NCI-H82 treated with DMSO at 0.1 percent for 48 hours (cell line): Measurements from ENCODE around the gene MSLN.

Experiments used
- DNase-seq: peaks from one replicate; lab custom pipeline; 2025; ENCODE audit not compliant: unreplicated experiment; lab: John Stamatoyannopoulos, UW

MSLN gene

GRCh38 chr16:788399-789126 is 28.0 kb downstream of the MSLN start, which contains the start of gene CHTF18:
Gene CHTF18, plus strand, starts transcription at chr16:788620. Its CDS starts 65 bp downstream, at chr16:788685.
- peak; percentile 50 for DNase-seq

DNA sequence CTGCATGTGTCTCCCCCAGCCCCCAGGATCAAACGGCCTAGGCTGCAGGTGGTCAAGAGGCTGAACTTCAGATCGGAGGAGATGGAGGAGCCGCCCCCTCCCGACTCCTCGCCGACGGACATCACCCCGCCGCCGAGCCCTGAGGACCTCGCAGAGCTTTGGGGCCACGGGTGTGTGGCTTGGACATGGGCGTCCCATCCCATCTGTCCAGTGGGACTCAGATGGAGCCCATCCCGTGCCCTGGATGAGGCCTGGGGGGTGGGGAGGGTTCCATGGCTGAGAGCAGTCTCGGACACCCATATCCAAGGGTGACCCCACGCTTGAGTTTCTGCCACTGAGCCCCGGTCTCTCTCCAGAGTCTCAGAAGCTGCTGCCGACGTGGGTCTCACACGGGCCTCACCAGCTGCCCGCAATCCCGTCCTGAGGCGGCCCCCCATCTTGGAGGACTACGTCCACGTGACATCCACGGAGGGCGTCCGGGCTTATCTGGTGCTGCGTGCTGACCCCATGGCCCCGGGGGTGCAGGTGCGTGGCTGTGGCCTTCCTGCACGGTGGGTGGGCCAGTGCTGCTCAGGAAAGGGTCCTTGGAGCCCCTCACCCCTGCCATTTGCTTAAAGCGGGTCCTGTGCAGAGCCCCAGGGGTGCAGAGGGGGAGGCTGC is 28.8 kb downstream of the MSLN start:
- no peak for DNase-seq

- no peak for DNase-seq
These were observed 29.6 kb downstream of the MSLN start for GRCh38 chr16:790086-790485.

DNA sequence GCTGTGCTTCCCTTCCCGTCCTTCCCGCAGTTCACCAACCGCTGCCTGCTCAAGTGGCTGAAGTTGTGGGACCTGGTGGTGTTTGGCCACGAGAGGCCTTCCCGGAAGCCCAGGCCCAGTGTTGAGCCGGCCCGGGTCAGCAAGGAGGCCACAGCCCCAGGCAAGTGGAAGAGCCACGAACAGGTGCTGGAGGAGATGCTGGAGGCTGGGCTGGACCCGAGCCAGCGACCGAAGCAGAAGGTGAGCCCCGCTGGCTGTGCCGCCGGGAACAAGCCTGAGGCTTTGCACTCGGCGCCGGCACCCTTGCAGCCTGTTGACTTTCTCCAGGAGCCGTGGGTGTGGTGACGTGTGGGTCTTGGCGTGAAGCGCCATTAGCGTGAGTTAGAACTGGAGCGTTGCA is 30.6 kb downstream of the MSLN start:
- no peak for DNase-seq

DNA sequence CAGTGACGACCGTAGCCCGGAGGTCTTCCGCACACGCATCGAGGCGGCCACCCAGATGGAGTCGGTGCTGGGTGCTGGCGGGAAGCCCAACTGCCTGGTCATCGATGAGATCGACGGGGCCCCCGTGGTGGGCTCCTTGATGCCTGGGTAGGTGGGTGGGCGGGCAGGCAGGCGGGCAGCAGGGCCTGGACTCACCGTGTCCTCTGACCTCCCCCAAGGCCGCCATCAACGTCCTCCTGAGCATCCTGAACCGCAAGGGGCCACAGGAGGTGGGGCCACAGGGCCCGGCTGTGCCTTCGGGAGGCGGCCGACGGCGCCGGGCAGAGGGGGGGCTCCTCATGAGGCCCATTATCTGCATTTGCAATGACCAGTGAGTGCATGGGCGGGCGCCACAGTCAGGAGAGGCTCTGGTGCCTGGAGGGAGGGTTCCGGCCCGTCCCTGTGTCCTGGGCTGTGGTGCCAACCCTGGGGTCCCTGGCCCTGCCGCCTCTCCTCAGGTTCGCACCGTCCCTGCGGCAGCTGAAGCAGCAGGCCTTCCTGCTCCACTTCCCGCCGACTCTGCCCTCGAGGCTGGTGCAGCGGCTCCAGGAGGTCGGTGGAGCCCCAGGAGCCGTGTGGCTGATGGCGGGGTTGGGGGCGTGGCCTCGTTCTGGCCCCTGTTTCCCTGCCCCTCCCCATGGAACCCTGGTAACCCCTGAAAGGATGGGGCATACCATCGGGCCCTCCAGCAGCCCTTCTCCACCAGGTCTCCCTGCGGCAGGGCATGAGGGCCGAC is 31.9 kb downstream of the MSLN start:
- DNase-seq: no peak

GRCh38 chr16:793414-793813 is 32.9 kb downstream of the MSLN start:
- DNase-seq: no peak

DNA sequence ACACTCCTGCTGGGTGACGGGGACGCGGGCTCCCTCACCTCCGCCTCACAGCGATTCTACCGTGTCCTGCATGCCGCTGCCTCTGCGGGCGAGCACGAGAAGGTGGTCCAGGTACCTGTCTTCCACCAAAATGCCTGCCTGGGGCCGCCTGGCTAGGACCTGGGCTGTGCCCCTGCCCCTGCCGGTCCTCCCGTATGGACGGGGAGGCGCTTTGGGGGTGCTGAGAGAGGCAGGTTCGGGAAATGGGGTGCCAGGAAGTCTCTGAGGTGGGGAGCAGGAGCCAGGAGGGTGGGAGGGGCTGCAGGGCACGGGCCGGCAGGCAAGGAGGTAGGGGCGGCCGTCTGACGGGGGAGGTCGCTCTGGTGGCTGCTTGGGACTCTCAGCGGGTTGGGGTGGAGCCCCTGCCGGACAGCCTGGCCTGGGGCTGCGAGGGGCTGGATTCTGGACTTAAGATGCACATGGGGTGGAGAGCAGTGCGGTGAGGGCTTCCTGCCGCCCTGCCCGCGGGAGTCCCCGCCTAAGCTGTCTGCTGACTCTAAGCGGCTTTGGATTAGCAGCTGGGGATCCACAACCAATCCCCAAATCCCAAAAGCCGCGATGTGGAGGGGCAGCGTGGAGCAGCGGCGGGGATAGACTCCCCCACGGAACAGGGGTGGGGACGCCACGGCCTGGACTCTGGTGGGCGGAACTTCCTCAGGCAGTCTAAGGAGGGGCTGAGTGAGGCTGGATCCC is 33.7 kb downstream of the MSLN start:
- DNase-seq: peak; percentile 66

DNA sequence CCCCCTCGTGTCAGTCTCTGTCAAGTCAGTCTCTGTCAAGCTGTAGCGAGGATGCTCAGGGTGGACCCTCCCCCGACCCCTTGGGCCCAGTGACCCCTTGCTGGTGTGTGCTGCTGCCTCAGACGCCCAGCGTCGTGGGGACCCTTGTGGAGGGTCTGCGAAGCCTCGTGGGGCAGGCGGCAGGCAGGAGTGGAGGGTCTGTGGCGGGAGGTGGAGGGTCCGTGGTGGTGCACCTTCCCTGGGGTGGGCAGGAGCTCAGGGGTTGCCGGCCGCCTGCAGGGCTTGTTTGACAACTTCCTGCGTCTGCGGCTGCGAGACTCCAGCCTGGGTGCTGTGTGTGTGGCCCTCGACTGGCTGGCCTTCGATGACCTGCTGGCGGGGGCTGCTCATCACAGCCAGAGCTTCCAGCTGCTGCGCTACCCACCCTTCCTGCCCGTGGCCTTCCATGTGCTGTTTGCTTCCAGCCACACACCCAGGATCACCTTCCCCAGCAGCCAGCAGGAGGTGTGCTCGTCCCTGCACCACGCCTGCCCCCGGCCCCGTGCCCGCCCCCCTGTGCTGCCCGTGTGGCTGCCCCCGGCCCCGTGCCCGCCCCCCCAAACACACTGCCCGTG is 34.4 kb downstream of the MSLN start:
- DNase-seq: no peak

DNA sequence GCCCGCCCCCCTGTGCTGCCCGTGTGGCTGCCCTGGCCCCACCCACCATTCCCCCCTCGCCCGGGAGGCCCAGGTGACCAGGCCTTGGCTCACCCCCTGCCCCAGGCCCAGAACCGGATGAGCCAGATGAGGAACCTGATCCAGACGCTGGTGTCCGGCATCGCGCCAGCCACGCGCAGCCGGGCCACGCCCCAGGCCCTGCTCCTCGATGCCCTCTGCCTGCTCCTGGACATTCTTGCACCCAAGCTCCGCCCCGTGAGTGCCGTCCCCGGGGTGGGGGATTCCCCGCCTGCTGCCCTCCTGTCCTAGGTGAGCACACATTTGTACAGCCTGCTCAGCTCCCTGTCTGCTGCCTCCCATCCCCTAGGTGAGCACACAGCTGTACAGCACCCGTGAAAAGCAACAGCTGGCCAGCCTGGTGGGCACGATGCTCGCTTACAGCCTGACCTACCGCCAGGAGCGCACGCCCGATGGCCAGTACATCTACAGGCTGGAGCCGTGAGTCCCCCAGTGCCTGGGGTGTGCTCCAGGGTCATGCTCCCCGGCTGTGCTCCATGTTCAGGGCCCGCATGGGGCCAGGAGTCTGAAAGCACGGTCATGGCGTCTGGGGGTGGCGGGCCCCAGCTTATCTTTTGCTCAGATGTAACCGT is 35.2 kb downstream of the MSLN start:
- DNase-seq: no peak

GRCh38 chr16:796296-797119 is 36.0 kb downstream of the MSLN start:
- DNase-seq: no peak

GRCh38 chr16:797120-797420 is 36.5 kb downstream of the MSLN start:
- DNase-seq: no peak

GRCh38 chr16:797686-798085 is 37.2 kb downstream of the MSLN start:
- no peak for DNase-seq

DNA sequence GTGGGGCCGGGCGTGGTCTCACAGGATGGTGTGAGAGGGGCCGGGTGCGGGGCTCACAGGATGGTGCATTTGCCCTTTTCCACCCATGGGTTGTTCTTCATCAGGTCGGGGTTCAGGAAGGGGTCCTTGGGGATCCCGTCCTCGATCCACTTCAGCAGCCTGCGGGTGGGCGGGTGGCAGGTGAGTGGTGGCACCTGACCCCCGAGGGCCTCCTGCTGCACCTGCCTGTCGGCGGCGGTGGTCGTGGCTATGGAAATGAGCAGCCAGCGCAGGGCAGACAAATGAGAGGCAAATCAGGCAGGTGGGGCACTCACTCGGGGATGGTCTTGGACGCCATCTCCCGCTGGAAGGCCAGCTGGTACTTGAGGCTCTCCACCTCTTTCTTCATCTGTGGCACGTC is 38.1 kb downstream of the MSLN start:
- DNase-seq: no peak

- DNase-seq: no peak
These were observed 38.8 kb downstream of the MSLN start for GRCh38 chr16:799111-799947.

- no peak for DNase-seq
These were observed 39.7 kb downstream of the MSLN start, which contains the start of gene GNG13 for GRCh38 chr16:799948-800833. Gene GNG13, minus strand, starts transcription at chr16:800734. Its CDS starts 1,657 bp downstream, at chr16:799077.

- no peak for DNase-seq
These were observed 40.4 kb downstream of the MSLN start for GRCh38 chr16:800834-801511.
